GM10248 (cell line): Measurements from ENCODE around the gene LRRC75A.

ENCODE experiments used
- CTCF ChIA-PET: fragments of 300-600 bp; sonication (Branson Sonifier 250); formaldehyde crosslinking; extraction: SDS; loops from one replicate; lab custom pipeline; 2021; ENCODE audit warnings: antibody characterized with exemption; lab: Yijun Ruan, JAX
- POLR2A ChIA-PET: fragments of 350-650 bp; sonication (Branson Sonifier 250); formaldehyde crosslinking; extraction: SDS; loops from one replicate; lab custom pipeline; 2020; ENCODE audit warnings: antibody characterized with exemption; lab: Yijun Ruan, JAX
- DNase-seq: peaks from one replicate; pipeline ENCODE4 v3.0.0; 2012; ENCODE audit errors: extremely low spot score
- CTCF ChIP-seq: IDR thresholded peaks from 2 replicates; pipeline ENCODE4 v1.5.1; 2012; ENCODE audit warnings: mild to moderate bottlenecking, low read depth; ENCODE audit errors: extremely low read depth, missing control alignments, control extremely low read depth

LRRC75A gene

GRCh38 chr17:16495980-16496819 lies 4.2 kb upstream of the LRRC75A start:
- ChIA-PET POLR2A (no interaction called here), CTCF (interaction anchor here (1.1 to 2.3 kb wide), 3 partner anchors 25 to 156 kb away, joined by 3 to 6 read pairs (median 3); no protein-coding TSS in a partner anchor)
- DNase-seq, result no peak
- no peak for TF ChIP-seq CTCF

- TF ChIP-seq CTCF, result no peak
- no peak for DNase-seq
- ChIA-PET CTCF (interaction anchor here (1.2 to 2.3 kb wide), 2 partner anchors 26 to 42 kb away, joined by 3 to 6 read pairs; no protein-coding TSS in a partner anchor), POLR2A (no interaction called here)
These were observed 3.6 kb upstream of the LRRC75A start for GRCh38 chr17:16495561-16495960.

GRCh38 chr17:16494059-16494458 lies 2.1 kb upstream of the LRRC75A start:
- no peak for TF ChIP-seq CTCF
- CTCF ChIA-PET, result no interaction called here
- DNase-seq, result no peak
- POLR2A ChIA-PET, result no interaction called here

- TF ChIP-seq CTCF, result no peak
- ChIA-PET POLR2A (no interaction called here), CTCF (no interaction called here)
- no peak for DNase-seq
These were observed 1.6 kb upstream of the LRRC75A start for GRCh38 chr17:16493531-16494046.

- ChIA-PET POLR2A (no interaction called here), CTCF (no interaction called here)
- no peak for DNase-seq
- no peak for TF ChIP-seq CTCF
These were observed 879 bp upstream of the LRRC75A start for GRCh38 chr17:16492613-16493530.

GRCh38 chr17:16491131-16491702 lies 776 bp downstream of the LRRC75A start:
- DNase-seq, result no peak
- ChIA-PET POLR2A (no interaction called here), CTCF (interaction anchor here (1.7 to 1.8 kb wide), 2 partner anchors 30 to 38 kb away, joined by 7 read pairs; no protein-coding TSS in a partner anchor)
- TF ChIP-seq CTCF, result no peak
